ENCODE results near the gene FIGN.

FIGN gene

GRCh38 chr2:163734881-163735684 is 725 bp downstream of the FIGN start:
- DNase-seq = peak; percentile 69

- no peak for DNase-seq
These were observed 1.4 kb downstream of the FIGN start for GRCh38 chr2:163734401-163734800.

GRCh38 chr2:163733956-163734355 is 1.9 kb downstream of the FIGN start:
- no peak for DNase-seq

- no peak for DNase-seq
These were observed 2.4 kb downstream of the FIGN start for GRCh38 chr2:163733301-163733938.

- DNase-seq = no peak
These were observed 3.1 kb downstream of the FIGN start for GRCh38 chr2:163732727-163733126.

- DNase-seq = no peak
These were observed 4.1 kb downstream of the FIGN start for GRCh38 chr2:163731735-163732134.

- DNase-seq = no peak
These were observed 5.3 kb downstream of the FIGN start for GRCh38 chr2:163730556-163730955.

GRCh38 chr2:163729636-163730273 is 6.1 kb downstream of the FIGN start:
- no peak for DNase-seq

GRCh38 chr2:163723881-163724280 is 11.9 kb downstream of the FIGN start:
- no peak for DNase-seq

- no peak for DNase-seq
These were observed 12.5 kb downstream of the FIGN start for GRCh38 chr2:163723348-163723747.

- no peak for DNase-seq
These were observed 16.5 kb downstream of the FIGN start for GRCh38 chr2:163719331-163719730.

GRCh38 chr2:163717993-163718680 is 17.7 kb downstream of the FIGN start:
- DNase-seq = no peak

GRCh38 chr2:163717515-163717914 is 18.3 kb downstream of the FIGN start:
- DNase-seq = no peak

- DNase-seq = no peak
These were observed 19.7 kb downstream of the FIGN start for GRCh38 chr2:163716101-163716500.

GRCh38 chr2:163715668-163716067 is 20.1 kb downstream of the FIGN start:
- no peak for DNase-seq

GRCh38 chr2:163715199-163715598 is 20.6 kb downstream of the FIGN start:
- no peak for DNase-seq

GRCh38 chr2:163713534-163714311 is 22.1 kb downstream of the FIGN start:
- DNase-seq = no peak

- no peak for DNase-seq
These were observed 24.1 kb downstream of the FIGN start for GRCh38 chr2:163711699-163712098.

- DNase-seq = no peak
These were observed 24.6 kb downstream of the FIGN start for GRCh38 chr2:163711258-163711657.

GRCh38 chr2:163709270-163709669 is 26.5 kb downstream of the FIGN start:
- no peak for DNase-seq

- no peak for DNase-seq
These were observed 27.5 kb downstream of the FIGN start for GRCh38 chr2:163708265-163708664.

- no peak for DNase-seq
These were observed 32.4 kb downstream of the FIGN start for GRCh38 chr2:163703386-163703785.

All from NCI-H2081 treated with DMSO at 0.1 percent for 48 hours (cell line).